ENCODE measurements around the gene MYMX. TPM values are rescaled to one million over a fixed set of nuclear protein-coding genes. Genes with fewer than 3 reads are reported as not detected.
A peak's percentile ranks its signal among the peaks of the same experiment; 100 is the strongest.

Gene MYMX
- total and polyA plus RNA-seq, 2 of the 13 experiments (the other 11 are each of a cell fraction or from before 2014, with no cell fraction given) = not detected

DNA sequence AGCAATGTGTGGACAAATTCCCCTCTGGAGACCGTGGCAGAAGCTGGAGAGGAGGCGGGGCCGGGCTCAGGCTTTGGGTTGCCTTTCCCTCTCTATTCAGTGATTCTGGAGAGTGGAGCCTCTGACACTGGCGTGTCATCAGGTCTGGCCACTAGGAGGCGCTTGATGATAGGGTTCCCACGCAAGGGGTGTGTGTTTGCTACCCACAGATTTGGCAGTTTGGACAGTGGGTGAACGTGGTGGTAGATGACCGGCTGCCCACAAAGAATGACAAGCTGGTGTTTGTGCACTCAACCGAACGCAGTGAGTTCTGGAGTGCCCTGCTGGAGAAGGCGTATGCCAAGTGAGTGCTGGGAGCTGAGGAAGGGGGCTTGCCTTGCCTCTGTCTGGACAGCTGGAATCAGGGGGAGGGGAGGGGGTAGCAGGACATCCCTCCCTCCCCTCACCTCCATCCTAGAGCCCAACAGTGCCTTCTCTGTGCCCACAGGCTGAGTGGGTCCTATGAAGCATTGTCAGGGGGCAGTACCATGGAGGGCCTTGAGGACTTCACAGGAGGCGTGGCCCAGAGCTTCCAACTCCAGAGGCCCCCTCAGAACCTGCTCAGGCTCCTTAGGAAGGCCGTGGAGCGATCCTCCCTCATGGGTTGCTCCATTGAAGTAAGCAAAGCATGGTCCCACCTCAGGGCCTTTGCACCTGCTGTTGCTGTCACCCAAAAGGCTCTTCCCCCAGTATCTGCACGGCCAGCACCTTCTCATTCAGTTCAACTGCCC is 43.8 kb upstream of the MYMX start (continued):
- TF ChIP-seq ZBTB7B (CRISPR knock-in tag; IDR thresholded peaks at IDR 0.05) (0 out of 2 replicates have a peak, but pooled peaks have one; percentile 31), ZFY (CRISPR knock-in tag; IDR thresholded peaks at IDR 0.05) (peak; percentile 42; the same call in 1 of the 2 replicates), BRCA1 (CRISPR knock-in tag; IDR thresholded peaks at IDR 0.05) (no peak), KLF6 (CRISPR knock-in tag; IDR thresholded peaks at IDR 0.05) (no peak), NONO (IDR thresholded peaks at IDR 0.05) (no peak), NONO (CRISPR knock-in tag; conservative IDR thresholded peaks at IDR 0.05) (0 out of 2 replicates have a peak, but pooled peaks have one; percentile 41), HES4 (CRISPR knock-in tag; IDR thresholded peaks at IDR 0.05; ENCODE audit: borderline replicate concordance) (peak; percentile 59; the same call in 1 of the 2 replicates), ETV6 (CRISPR knock-in tag; conservative IDR thresholded peaks at IDR 0.05) (0 out of 2 replicates have a peak, but pooled peaks have one; percentile 55), PCBP1 (IDR thresholded peaks at IDR 0.05; ENCODE audit: borderline replicate concordance, low read depth, low read length) (0 out of 2 replicates have a peak, but pooled peaks have one; percentile 68), HBP1 (CRISPR knock-in tag; IDR thresholded peaks at IDR 0.05; ENCODE audit: low read depth) (0 out of 2 replicates have a peak, but pooled peaks have one; percentile 51), ZFX (CRISPR knock-in tag; IDR thresholded peaks at IDR 0.05; ENCODE audit: low read depth) (peak; percentile 40; the same call in 1 of the 2 replicates), ZNF556 (CRISPR knock-in tag; IDR thresholded peaks at IDR 0.05; ENCODE audit: borderline replicate concordance) (peak; percentile 77; the same call in 1 of the 2 replicates), NFKB2 (CRISPR knock-in tag; IDR thresholded peaks at IDR 0.05; ENCODE audit: borderline replicate concordance) (0 out of 2 replicates have a peak, but pooled peaks have one; percentile 54), MIXL1 (CRISPR knock-in tag; IDR thresholded peaks at IDR 0.05) (peak; percentile 47; the same call in 1 of the 2 replicates), ZNF749 (CRISPR knock-in tag; IDR thresholded peaks at IDR 0.05; ENCODE audit: borderline replicate concordance) (0 out of 2 replicates have a peak, but pooled peaks have one; percentile 17), SRF (IDR thresholded peaks at IDR 0.05; ENCODE audit: low read depth, low read length) (no peak), HDAC1 (CRISPR knock-in tag; IDR thresholded peaks at IDR 0.05) (peak; percentile 56), KDM1A (CRISPR knock-in tag; IDR thresholded peaks at IDR 0.05) (no peak), SOX6 (IDR thresholded peaks at IDR 0.05) (no peak), SOX6 (CRISPR knock-in tag; IDR thresholded peaks at IDR 0.05) (peak; percentile 50; the same call in 1 of the 2 replicates), SAP130 (CRISPR knock-in tag; IDR thresholded peaks at IDR 0.05; ENCODE audit: low read depth) (peak; percentile 34; the same call in 1 of the 2 replicates), ZNF512B (CRISPR knock-in tag; IDR thresholded peaks at IDR 0.05; ENCODE audit: borderline replicate concordance) (no peak), BHLHE40 (IDR thresholded peaks at IDR 0.05; ENCODE audit: low read length) (0 out of 2 replicates have a peak, but pooled peaks have one; percentile 11), ZNF605 (CRISPR knock-in tag; IDR thresholded peaks at IDR 0.05) (peak; percentile 36; the same call in 1 of the 2 replicates), ZNF547 (CRISPR knock-in tag; IDR thresholded peaks at IDR 0.05) (0 out of 2 replicates have a peak, but pooled peaks have one; percentile 25), IKZF1 (IDR thresholded peaks at IDR 0.05) (no peak), SKI (IDR thresholded peaks at IDR 0.05; ENCODE audit: partially characterized antibody) (peak; percentile 45), ZNF703 (CRISPR knock-in tag; IDR thresholded peaks at IDR 0.05; ENCODE audit: borderline replicate concordance) (no peak), AHR (CRISPR knock-in tag; IDR thresholded peaks at IDR 0.05) (peak; percentile 78; the same call in 1 of the 2 replicates)
